Endothelial cell of umbilical vein (primary cell): ENCODE measurements around the gene LOXHD1. TPM values are rescaled to one million over a fixed set of nuclear protein-coding genes. Genes with fewer than 3 reads are reported as not detected.

Source experiments
- BruUV-seq: library from RNA; stranded (reverse); fragments of 400-500 nt; replicated peaks from 2 replicates; lab custom pipeline; 2021; lab: Mats Ljungman, UMichigan
- CTCF ChIA-PET: fragments of 300-600, 350-600 bp; sonication (Branson Sonifier 250); formaldehyde crosslinking; loops from one replicate; lab custom pipeline; 2021; ENCODE audit warnings: antibody characterized with exemption, inconsistent platforms; lab: Charles Lee
- POLR2A ChIA-PET: fragments of 300-600, 350-600 bp; sonication (Branson Sonifier 250); formaldehyde crosslinking; loops from one replicate; lab custom pipeline; 2021; ENCODE audit warnings: antibody characterized with exemption, inconsistent platforms; lab: Charles Lee
- DNase-seq: peaks from one replicate; pipeline ENCODE4 v3.0.0-alpha.2; 2011; ENCODE audit warnings: low read depth, low spot score
- FAIRE-seq: peaks from 2 replicates; lab custom pipeline; 2011; peaks lifted over from hg19 to GRCh38; lab: Jason Lieb, UNC
- H2AFZ ChIP-seq: 2 replicates; pipeline ENCODE4 v1.6.0; 2012; ENCODE audit warnings: low read depth, low read length, control low read depth, inconsistent platforms
- H3K27ac ChIP-seq: 2 replicates; pipeline ENCODE4 v1.5.1; 2011; ENCODE audit warnings: low read depth, mild to moderate bottlenecking, control low read depth, low read length, moderate library complexity; ENCODE audit not compliant: insufficient read depth
- H3K27me3 ChIP-seq, 2 experiments: 2 replicates each; pipeline versions ENCODE4 v1.6.0 to v1.6.1; 2011; ENCODE audit warnings: low read length in 2 of 2, mixed read lengths in 1 of 2; ENCODE audit not compliant: control insufficient read depth in 2 of 2, insufficient read depth in 2 of 2
- H3K36me3 ChIP-seq, 2 experiments: 2 replicates in 1 of 2; 3 replicates in 1 of 2; pipeline ENCODE4 v1.5.1; 2011; ENCODE audit warnings: low read length in 2 of 2, mild to moderate bottlenecking in 1 of 2, moderate library complexity in 1 of 2; ENCODE audit not compliant: control insufficient read depth in 2 of 2, insufficient read depth in 2 of 2; ENCODE audit errors: extremely low read depth in 1 of 2
- H3K4me1 ChIP-seq: 3 replicates; pipeline ENCODE4 v1.5.1; 2011; ENCODE audit warnings: mild to moderate bottlenecking, low read length; ENCODE audit not compliant: control insufficient read depth, insufficient read depth; ENCODE audit errors: extremely low read depth
- H3K4me2 ChIP-seq: 2 replicates; pipeline ENCODE4 v1.6.1; 2011; ENCODE audit warnings: low read length, control low read depth, mixed read lengths; ENCODE audit not compliant: insufficient read depth
- H3K4me3 ChIP-seq, 3 experiments: fragments of 200-600 bp in 1 of 3; sonication (generic), shearing (Covaris generic) in 1 of 3; replicated peaks in 1 of 3; 2 replicates each; pipeline ENCODE4 v1.5.1; 2011 to 2016; ENCODE audit warnings: control low read depth in 3 of 3, low read length in 3 of 3, mild to moderate bottlenecking in 2 of 3, inconsistent platforms in 1 of 3, low read depth in 1 of 3, moderate library complexity in 1 of 3; ENCODE audit not compliant: insufficient read depth in 1 of 3
- H3K79me2 ChIP-seq: 2 replicates; pipeline ENCODE4 v1.6.0; 2012; ENCODE audit warnings: low read length, inconsistent platforms; ENCODE audit not compliant: control insufficient read depth, insufficient read depth
- H3K9ac ChIP-seq: replicated peaks from 2 replicates; pipeline ENCODE3; 2011; ENCODE audit warnings: low read length, control low read depth; ENCODE audit not compliant: insufficient read depth; ENCODE audit errors: extremely low read depth
- H3K9me1 ChIP-seq: replicated peaks from 3 replicates; pipeline ENCODE4 v1.6.0; 2011; ENCODE audit warnings: mild to moderate bottlenecking, low read length; ENCODE audit not compliant: control insufficient read depth, insufficient read depth; ENCODE audit errors: extremely low read depth
- H3K9me3 ChIP-seq: replicated peaks from 2 replicates; pipeline ENCODE4 v1.5.1; 2012; ENCODE audit warnings: low read length, inconsistent platforms; ENCODE audit not compliant: control insufficient read depth, insufficient read depth
- H4K20me1 ChIP-seq: replicated peaks from 2 replicates; pipeline ENCODE3; 2011; ENCODE audit warnings: mild to moderate bottlenecking, low read length; ENCODE audit not compliant: control insufficient read depth, insufficient read depth; ENCODE audit errors: extremely low read depth
- CTCF ChIP-seq, 2 donors: IDR thresholded peaks; 1 replicate in 1 of 2; 2 replicates in 1 of 2; pipeline ENCODE4 v1.5.1; 2011; ENCODE audit warnings: low read length in 2 of 2, mild to moderate bottlenecking in 2 of 2, moderate library complexity in 2 of 2, control low read depth in 1 of 2, inconsistent platforms in 1 of 2, low read depth in 1 of 2; ENCODE audit not compliant: insufficient read depth in 1 of 2; ENCODE audit errors: extremely low read depth in 1 of 2
- EZH2 ChIP-seq: IDR thresholded peaks from 2 replicates; pipeline ENCODE4 v1.6.1; 2012; ENCODE audit warnings: borderline replicate concordance, low read depth, mild to moderate bottlenecking, moderate library complexity, low read length, inconsistent platforms; ENCODE audit not compliant: severe bottlenecking
- FOS ChIP-seq: IDR thresholded peaks from 2 replicates; pipeline ENCODE4 v1.6.1; 2011; ENCODE audit warnings: mild to moderate bottlenecking, low read length, moderate library complexity, borderline replicate concordance; ENCODE audit not compliant: insufficient read depth
- GATA2 ChIP-seq: IDR thresholded peaks from 2 replicates; pipeline ENCODE4 v1.7.0; 2011; ENCODE audit warnings: low read depth, mild to moderate bottlenecking, moderate library complexity, mixed read lengths, low read length; ENCODE audit not compliant: insufficient read length, insufficient read depth
- JUN ChIP-seq: IDR thresholded peaks from 2 replicates; pipeline ENCODE4 v1.6.1; 2011; ENCODE audit warnings: borderline replicate concordance, low read depth; ENCODE audit not compliant: insufficient read length, insufficient read depth
- MAX ChIP-seq: IDR thresholded peaks from 2 replicates; pipeline ENCODE4 v1.6.1; 2011; ENCODE audit not compliant: insufficient read depth, insufficient read length
- MYC ChIP-seq: IDR thresholded peaks from one replicate; pipeline ENCODE4 v1.6.1; 2011; ENCODE audit warnings: mild to moderate bottlenecking, low read depth, low read length
- POLR2A ChIP-seq: IDR thresholded peaks from 2 replicates; pipeline ENCODE4 v1.6.1; 2012; ENCODE audit warnings: low read depth, mild to moderate bottlenecking, control low read depth, low read length
- POLR2AphosphoS5 ChIP-seq: IDR thresholded peaks from 2 replicates; pipeline ENCODE4 v1.6.1; 2012; ENCODE audit warnings: low read depth, mild to moderate bottlenecking, control low read depth, low read length, moderate library complexity; ENCODE audit not compliant: insufficient read depth
- dilution Hi-C: fragments of 300-500 bp; cut with MboI; formaldehyde crosslinking; loops from one replicate; pipeline ENCODE4 v1.15.0; 2019; ENCODE audit warnings: low sequenced_read_pairs; ENCODE audit not compliant: extremely low pct_ligation_motif_present
- intact Hi-C: fragments of 100-400 bp; cut with micrococcal nuclease; formaldehyde crosslinking; loops from one replicate; pipeline ENCODE4 v1.10.0; 2022
- polyA plus RNA-seq, 4 experiments: library from polyadenylated mRNA; depleted of rRNA in 3 of 4; stranded (reverse) in 3 of 4; unstranded in 1 of 4; fragments of >200 nt; gene quantifications; 2 replicates each; pipeline versions ENCODE4 v1.2.1 to v1.2.3, GENCODE V29; 2011 to 2012; ENCODE audit warnings: missing spikeins in 1 of 4
- total RNA-seq: library from RNA; stranded (reverse); gene quantifications from 2 replicates; pipeline ENCODE4 v1.2.3, GENCODE V29; 2021

Gene LOXHD1
- total and polyA plus RNA-seq, 2 donors (not counting 3 experiments of a cell fraction or from before 2014, with no cell fraction given), result not detected

- dilution Hi-C loops (no loop called here), intact Hi-C loops (no loop called here)
- TF ChIP-seq EZH2, result no peak
- no peak for TF ChIP-seq MYC
- TF ChIP-seq FOS, result no peak
- TF ChIP-seq GATA2, result no peak
- no peak for TF ChIP-seq MAX
- no peak for TF ChIP-seq CTCF (IDR thresholded peaks at IDR 0.05; ENCODE audit: extremely low read depth in 1 of 2, insufficient read depth in 1 of 2, low read depth in 1 of 2, low read length in 2 of 2)
- no peak for TF ChIP-seq JUN
- no peak for TF ChIP-seq POLR2AphosphoS5
- TF ChIP-seq POLR2A, result no peak
- H3K9me3 ChIP-seq, result no peaks in the 10 kb centered on the region
- no peaks in the 10 kb centered on the region for H3K79me2 ChIP-seq
- ChIA-PET POLR2A (no interaction called here), CTCF (no interaction called here)
- no peak overlapping the region for H3K4me3 ChIP-seq
- no peak overlapping the region for H3K4me2 ChIP-seq
- H3K9ac ChIP-seq, result no peak overlapping the region
- H3K27me3 ChIP-seq, result peaks cover 0 to 5% of the 10 kb centered on the region in 2 experiments
- FAIRE-seq (no peak), DNase-seq (no peak)
- H3K9me1 ChIP-seq, result no peaks in the 10 kb centered on the region
- no peaks in the 10 kb centered on the region for H3K36me3 ChIP-seq
- H3K27ac ChIP-seq, result no peak overlapping the region
- H4K20me1 ChIP-seq, result no peaks in the 10 kb centered on the region
- no peak overlapping the region for H2AFZ ChIP-seq
- BruUV-seq, result no TSS peak
- H3K4me1 ChIP-seq, result no peaks in the 10 kb centered on the region
Observed at GRCh38 chr18:46705521-46705920, 48.5 kb upstream of the LOXHD1 start.
